ENCODE results near the gene MINDY1. TPM values are rescaled to one million over a fixed set of nuclear protein-coding genes. Genes with fewer than 3 reads are reported as not detected.

The MINDY1 gene
- total RNA-seq, 1 donor from 2014 or later, result 30.9 TPM

- H3K27ac Mint-ChIP-seq, result no peak overlapping the region
- H3K4me1 Mint-ChIP-seq, result no peaks in the 10 kb centered on the region
- no peaks in the 10 kb centered on the region for H3K9me3 Mint-ChIP-seq
- no peak overlapping the region for H3K4me3 Mint-ChIP-seq
- peaks cover 7% of the 10 kb centered on the region for H3K36me3 Mint-ChIP-seq
- no peak for TF ChIP-seq CTCF (IDR thresholded peaks at IDR 0.05; ENCODE audit: unreplicated experiment)
- DNase-seq (ENCODE audit: low spot score in 2 of 2, unreplicated experiment in 2 of 2), result no peak
- H3K27me3 Mint-ChIP-seq (ENCODE audit: low read depth), result no peaks in the 10 kb centered on the region
These were observed 11.2 kb downstream of the MINDY1 start for GRCh38 chr1:150995460-150995859.

- Mint-ChIP-seq H3K27me3 (ENCODE audit: low read depth) (no peaks in the 10 kb centered on the region), H3K36me3 (peaks cover 4% of the 10 kb centered on the region), H3K9me3 (no peaks in the 10 kb centered on the region), H3K4me3 (no peak overlapping the region), H3K27ac (peak overlapping the region; percentile 15), H3K4me1 (no peaks in the 10 kb centered on the region)
- TF ChIP-seq CTCF (IDR thresholded peaks at IDR 0.05; ENCODE audit: unreplicated experiment), result no peak
- DNase-seq (ENCODE audit: low spot score in 2 of 2, unreplicated experiment in 2 of 2), result no peak
These were observed 12.5 kb downstream of the MINDY1 start for GRCh38 chr1:150994248-150994647.

- DNase-seq (ENCODE audit: low spot score in 2 of 2, unreplicated experiment in 2 of 2), result no peak
- Mint-ChIP-seq H3K4me3 (no peak overlapping the region), H3K9me3 (no peaks in the 10 kb centered on the region), H3K36me3 (no peaks in the 10 kb centered on the region), H3K27me3 (ENCODE audit: low read depth) (no peaks in the 10 kb centered on the region), H3K4me1 (no peaks in the 10 kb centered on the region), H3K27ac (no peak overlapping the region)
- TF ChIP-seq CTCF (IDR thresholded peaks at IDR 0.05; ENCODE audit: unreplicated experiment), result no peak
These were observed 14.1 kb downstream of the MINDY1 start for GRCh38 chr1:150992626-150993025.

- Mint-ChIP-seq H3K9me3 (no peaks in the 10 kb centered on the region), H3K27ac (no peak overlapping the region), H3K36me3 (no peaks in the 10 kb centered on the region), H3K27me3 (ENCODE audit: low read depth) (no peaks in the 10 kb centered on the region), H3K4me3 (no peak overlapping the region), H3K4me1 (no peaks in the 10 kb centered on the region)
- TF ChIP-seq CTCF (IDR thresholded peaks at IDR 0.05; ENCODE audit: unreplicated experiment), result no peak
- no peak for DNase-seq (ENCODE audit: low spot score in 2 of 2, unreplicated experiment in 2 of 2)
These were observed 18.8 kb downstream of the MINDY1 start for GRCh38 chr1:150987924-150988323.

GRCh38 chr1:150985179-150985825, 21.4 kb downstream of the MINDY1 start:
- Mint-ChIP-seq H3K4me3 (no peak overlapping the region), H3K27me3 (ENCODE audit: low read depth) (no peaks in the 10 kb centered on the region)

More at GRCh38 chr1:150985179-150985825, 21.4 kb downstream of the MINDY1 start:
- no peaks in the 10 kb centered on the region for H3K9me3 Mint-ChIP-seq
- no peaks in the 10 kb centered on the region for H3K36me3 Mint-ChIP-seq
- H3K27ac Mint-ChIP-seq, result no peak overlapping the region
- peaks cover 19% of the 10 kb centered on the region for H3K4me1 Mint-ChIP-seq
- no peak for DNase-seq (ENCODE audit: low spot score in 2 of 2, unreplicated experiment in 2 of 2)
- no peak for TF ChIP-seq CTCF (IDR thresholded peaks at IDR 0.05; ENCODE audit: unreplicated experiment)
